HG03060 (cell line): ENCODE measurements around the gene VSTM2B.
"Not testable (repeated sequence)": the region's sequence is repeated elsewhere in the genome, so short reads cannot be mapped to it uniquely, and the experiment has no call there.

Source experiments
- ATAC-seq: cut with Tn5 transposase; IDR thresholded peaks from one replicate; pipeline ENCODE4 v1.9.1; 2021; ENCODE audit warnings: low read depth, moderate number of reproducible peaks; ENCODE audit not compliant: unreplicated experiment

Gene VSTM2B

GRCh38 chr19:29525901-29526729 lies at the start of gene VSTM2B:
VSTM2B (plus strand) TSS chr19:29525994; CDS start chr19:29526584, 590 bp downstream.
- ATAC-seq: no peak

GRCh38 chr19:29476528-29476927 lies 49.3 kb upstream of the VSTM2B start:
- no peak for ATAC-seq

DNA sequence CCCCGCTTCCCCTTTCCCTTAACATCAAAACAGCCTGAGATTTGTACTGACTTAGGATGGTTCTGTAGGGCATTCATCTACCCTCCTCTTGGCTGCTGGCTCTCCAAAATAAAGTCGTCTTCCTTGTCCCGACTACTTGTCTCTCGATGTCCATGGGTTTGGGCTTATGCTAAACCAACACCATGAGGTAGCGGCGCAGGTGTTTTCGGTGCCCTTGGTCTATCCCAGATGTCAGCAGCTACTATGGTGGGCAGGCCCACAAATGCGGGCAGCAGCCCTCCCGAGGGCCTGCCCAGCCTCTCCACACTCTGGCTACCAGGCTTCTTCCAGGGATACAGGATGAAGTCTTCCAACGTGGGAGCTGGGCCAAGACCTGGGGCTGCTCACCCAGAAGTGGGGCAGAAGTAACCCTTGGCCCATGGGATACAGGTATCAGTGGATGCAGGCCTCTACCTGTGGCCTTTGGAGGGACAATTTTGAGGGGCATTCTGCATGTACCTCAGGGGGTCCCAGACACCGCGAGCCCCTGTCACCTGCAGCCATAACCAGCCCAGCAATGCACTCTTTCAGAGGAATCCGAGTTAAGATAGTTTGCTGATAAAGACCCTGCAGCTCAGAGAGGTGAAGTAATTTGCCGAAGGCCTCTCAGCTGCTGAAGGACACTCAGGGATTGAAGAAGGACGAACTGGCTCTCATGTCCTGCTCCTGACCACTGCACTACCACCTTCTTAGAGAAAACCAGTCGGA lies 47.8 kb upstream of the VSTM2B start:
- ATAC-seq: no peak

GRCh38 chr19:29478578-29479565 lies 46.9 kb upstream of the VSTM2B start:
- no peak for ATAC-seq

DNA sequence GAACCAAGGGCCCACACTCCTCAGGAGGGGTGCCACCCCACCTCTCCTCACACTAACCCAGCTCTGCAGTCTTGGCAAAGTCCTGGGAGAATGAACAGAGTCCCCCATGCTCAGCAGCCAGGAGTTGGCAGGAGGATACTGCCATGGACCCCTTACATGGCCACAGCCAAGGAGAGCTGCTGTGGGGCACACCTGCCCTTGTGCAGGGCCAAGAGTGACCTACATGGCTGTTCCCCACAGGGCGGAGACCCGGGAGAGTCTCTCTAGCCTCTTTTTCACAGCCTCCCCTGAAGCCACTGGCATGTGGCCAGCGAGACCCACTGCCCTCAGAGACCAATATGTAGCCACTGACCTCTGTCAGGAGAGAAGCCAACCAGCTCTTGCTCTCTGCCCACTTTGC lies 45.9 kb upstream of the VSTM2B start:
- no peak for ATAC-seq

GRCh38 chr19:29480507-29480906 lies 45.3 kb upstream of the VSTM2B start:
- no peak for ATAC-seq

DNA sequence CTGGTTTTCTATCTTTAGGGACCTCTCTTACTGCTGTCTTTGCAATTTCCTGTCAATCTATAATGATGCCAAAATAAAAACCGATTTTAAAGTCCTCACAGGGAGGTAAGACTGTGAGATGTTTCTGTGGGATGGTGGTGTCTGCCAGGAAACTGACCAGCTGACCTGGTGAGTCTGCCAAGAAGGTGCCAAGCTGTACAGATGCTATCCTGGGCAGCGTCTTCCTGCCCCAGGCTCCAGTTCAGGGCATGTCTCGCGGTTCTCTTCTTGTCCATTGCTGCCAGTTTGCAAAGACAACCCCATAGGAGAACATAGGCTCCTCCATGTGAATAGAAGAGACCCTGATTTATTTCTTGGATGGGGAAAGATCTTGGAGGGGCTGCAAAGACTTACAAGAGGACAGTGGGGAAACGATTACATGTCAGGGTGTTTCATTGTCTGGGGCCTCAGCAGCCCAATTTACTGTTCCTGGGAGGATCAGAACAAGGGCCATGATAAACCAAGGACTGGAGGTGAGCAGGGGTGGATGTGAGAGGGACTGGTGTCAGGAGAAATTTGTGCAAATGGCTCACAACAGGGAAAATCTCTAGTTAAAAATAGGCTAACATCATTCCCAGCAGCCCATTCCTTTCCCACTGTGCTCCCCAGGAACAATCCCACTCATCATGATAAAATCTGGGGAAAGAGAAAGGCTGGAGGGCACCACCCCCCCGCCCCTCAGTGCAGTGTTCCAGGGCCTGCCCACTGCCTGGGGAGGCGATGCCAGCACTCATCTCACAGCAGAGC lies 42.7 kb upstream of the VSTM2B start:
- ATAC-seq: no peak

- no peak for ATAC-seq
These were observed 42.2 kb upstream of the VSTM2B start for GRCh38 chr19:29483641-29483920.

GRCh38 chr19:29483944-29484581 lies 41.7 kb upstream of the VSTM2B start:
- no peak for ATAC-seq

GRCh38 chr19:29484876-29485275 lies 40.9 kb upstream of the VSTM2B start:
- no peak for ATAC-seq

DNA sequence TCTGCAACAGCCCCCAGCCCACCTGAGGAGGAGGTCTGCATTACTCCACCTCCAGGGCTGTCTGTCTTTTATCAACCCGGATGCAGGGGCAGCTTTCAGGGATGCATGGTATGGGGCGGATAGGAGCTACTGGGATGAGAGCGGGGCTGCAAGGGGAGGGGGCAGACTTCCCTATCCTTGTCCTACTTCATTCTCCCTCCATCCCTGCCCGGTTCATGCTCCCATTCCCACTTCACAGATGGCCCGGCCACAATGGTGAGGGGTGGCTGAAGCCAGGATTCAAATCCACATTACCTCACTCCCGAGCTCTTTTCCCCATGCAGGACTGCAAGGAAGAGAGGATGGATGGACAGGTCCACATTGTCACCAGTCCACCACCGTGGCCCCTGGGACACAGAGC lies 40.5 kb upstream of the VSTM2B start:
- ATAC-seq: no peak

DNA sequence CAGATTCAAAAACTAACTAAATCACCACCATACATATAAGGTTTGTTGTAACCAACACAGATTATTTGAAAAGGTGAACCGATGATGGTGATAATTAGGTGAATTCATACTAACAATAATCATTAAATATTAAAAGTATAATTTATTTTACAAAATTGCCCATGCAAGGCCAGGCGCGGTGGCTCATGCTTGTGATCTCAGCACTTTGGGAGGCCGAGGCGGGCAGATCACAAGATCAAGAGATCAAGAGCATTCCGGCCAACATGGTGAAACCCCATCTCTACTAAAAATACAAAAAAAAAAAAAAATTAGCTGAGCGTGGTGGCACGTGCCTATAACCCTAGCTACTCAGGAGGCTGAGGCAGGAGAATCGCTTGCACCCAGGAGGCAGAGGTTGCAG lies 38.8 kb upstream of the VSTM2B start:
- not testable (repeated sequence) for ATAC-seq

- no peak for ATAC-seq
These were observed 38.4 kb upstream of the VSTM2B start for GRCh38 chr19:29487432-29487831.

DNA sequence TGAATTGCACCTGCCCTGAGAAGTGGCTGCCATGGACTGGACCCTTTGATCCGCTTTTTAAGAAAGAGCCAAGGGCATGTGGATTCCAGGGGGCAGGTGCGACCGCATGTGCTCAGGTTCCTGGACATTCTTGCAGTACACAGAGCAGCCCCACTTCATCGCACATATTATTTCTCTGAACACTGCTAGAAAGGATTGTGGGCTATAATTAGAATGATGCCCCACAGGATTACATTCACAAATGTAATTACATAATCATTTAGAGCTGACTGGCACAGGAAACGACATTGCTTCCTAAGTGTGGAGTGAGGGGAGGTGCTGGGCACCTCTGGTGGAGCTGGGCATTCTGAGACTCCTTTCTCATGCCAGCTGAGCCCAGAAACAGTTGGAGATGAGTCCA lies 37.5 kb upstream of the VSTM2B start:
- ATAC-seq: no peak

- ATAC-seq: no peak
These were observed 36.4 kb upstream of the VSTM2B start for GRCh38 chr19:29489172-29489951.

DNA sequence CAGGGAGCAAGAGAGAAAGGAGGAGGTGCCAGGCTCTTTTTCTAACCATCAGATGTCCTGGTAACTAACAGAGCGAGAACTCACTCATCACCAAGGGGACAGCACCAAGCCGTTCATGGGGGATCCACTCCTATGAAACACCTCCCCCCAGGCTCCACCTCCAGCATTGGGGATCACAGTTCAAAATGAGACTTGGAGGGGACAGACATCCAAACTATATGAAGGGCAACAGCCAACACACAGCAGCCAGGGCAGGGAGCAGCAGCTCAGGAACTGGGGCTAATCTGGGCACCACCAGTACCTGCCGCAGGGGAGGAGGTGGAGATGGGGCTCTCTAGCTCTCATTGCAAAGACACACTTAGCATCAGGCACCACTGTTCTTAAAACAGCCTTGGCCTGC lies 34.3 kb upstream of the VSTM2B start:
- ATAC-seq: no peak

DNA sequence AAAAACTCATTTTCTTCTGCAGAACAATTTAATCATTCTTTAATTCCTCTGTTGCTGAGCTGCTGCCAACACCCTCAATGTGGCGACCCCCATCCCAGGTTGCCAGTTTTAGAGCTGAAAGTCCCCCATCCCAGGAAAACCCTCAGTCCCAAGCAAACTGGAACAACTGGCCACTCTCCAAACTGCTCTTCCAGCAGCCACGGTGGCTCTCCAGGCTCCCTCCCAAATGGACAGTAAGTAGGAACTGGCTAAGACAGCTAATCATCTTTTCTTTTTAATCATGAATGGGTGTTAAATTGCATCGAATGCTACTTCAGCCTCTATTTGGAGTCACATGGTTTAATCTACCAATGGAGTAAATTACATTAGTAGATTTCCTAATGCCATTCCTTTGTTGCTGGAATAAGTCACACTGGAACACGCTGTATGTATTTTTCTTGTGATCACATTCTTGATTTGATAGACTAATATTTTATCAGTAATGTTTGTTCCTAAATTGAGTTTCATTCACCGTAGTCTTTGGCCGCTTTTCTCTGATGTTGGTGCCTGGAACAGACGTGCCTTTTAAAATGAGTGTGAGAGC lies 33.7 kb upstream of the VSTM2B start:
- no peak for ATAC-seq

DNA sequence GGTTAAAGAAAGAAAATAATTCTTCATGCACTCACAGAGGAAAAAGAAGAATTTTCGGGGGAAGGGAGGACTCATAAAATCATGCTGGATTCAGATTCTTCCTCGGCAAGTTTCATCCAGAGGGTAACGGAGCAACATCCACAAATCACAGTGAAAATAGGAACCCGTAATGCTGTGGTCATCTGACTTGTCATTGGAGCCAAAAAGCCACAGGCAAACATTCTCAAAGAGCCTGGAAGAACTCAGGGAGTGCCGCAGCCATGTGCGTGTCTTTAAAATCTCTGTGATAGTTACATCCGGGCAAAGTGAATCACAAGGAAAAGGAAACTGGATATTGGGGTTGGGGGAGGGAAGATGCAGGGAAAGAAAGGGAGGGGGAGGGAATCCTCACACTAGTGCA lies 33.0 kb upstream of the VSTM2B start:
- ATAC-seq: no peak

DNA sequence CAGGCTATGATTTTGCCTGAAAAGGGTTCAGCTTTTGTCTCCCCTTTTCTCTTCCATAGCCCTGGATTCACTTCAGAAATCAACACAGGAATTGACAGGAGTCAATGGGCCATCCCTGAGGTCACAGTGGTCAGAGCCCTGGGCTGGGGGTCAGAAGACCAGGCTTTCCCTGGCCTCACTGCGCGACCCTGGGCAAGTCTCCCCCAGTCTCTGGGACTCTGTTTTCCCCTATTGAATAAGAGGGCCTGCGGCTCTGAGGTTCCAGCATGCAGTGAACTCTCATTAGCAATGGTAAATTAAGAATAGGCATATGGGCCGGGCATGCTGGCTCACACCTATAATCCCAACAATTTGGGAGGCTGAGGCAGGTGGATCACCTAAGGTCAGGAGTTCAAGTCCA lies 30.7 kb upstream of the VSTM2B start:
- no peak for ATAC-seq
